ENCODE data around the gene NRSN2. TPM values are rescaled to one million over a fixed set of nuclear protein-coding genes. Genes with fewer than 3 reads are reported as not detected.

The NRSN2 gene
- total RNA-seq, 2 donors from 2014 or later: 25.1 to 56.9 TPM

DNA sequence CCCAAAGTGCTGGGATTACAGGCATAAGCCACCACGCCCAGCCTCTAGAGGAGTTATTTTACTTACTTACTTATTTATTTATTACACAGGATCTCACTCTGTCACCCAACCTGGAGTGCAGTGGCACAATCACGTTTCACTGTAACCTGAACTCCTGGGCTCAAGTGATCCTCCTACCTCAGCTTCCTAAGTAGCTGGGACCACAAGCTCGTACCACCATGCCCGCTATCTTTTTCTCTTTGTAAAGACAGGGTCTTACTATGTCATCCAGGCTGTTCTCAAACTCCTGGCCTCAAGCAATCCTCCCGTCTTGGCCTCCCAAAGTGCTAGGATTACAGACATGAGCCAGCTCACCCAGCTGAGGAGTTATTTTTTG is 32.0 kb downstream of the NRSN2 start:
- H3K36me3 ChIP-seq: no peaks in the 10 kb centered on the region

DNA sequence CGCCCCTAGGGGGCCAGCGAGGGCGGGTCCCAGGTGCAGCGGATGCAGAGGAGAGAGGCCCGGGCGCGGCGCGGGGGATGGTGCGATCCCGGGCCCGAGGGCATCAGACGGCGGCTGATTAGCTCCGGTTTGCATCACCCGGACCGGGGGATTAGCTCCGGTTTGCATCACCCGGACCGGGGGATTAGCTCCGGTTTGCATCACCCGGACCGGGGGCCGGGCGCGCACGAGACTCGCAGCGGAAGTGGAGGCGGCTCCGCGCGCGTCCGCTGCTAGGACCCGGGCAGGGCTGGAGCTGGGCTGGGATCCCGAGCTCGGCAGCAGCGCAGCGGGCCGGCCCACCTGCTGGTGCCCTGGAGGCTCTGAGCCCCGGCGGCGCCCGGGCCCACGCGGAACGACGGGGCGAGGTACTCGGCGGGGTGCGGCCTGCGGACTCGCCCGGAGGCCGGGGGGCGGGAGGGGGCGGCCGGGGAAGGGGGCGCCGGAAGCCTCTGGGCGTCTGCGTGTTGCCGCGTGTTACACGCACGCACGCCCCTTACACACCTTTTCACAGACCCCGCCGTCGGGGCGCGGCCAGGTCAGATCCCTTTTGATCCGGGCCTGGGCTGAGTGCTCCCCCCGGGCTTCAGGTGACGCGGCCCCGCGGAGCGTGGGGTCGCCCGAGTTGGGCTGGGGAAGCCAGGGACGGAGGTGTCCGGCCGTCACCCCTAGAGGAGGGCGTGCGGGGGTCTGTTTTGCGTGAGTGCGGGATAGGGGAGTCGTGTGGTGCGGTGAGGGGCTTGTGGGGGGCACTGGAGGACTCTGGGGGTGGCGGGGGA is 34.1 kb downstream of the NRSN2 start:
- DNase-seq (ENCODE audit: low spot score): no peak
- no peaks in the 10 kb centered on the region for H3K27me3 ChIP-seq (replicated peaks; ENCODE audit: insufficient read depth)
- H3K27ac ChIP-seq: no peak overlapping the region
- ATAC-seq (ENCODE audit: insufficient number of reproducible peaks, low FRiP score, low read depth): no peak
- H3K4me3 ChIP-seq: peak overlapping the region; percentile 84
- H3K36me3 ChIP-seq: no peaks in the 10 kb centered on the region
- no peak for TF ChIP-seq CTCF (IDR thresholded peaks at IDR 0.05)
- H3K4me1 ChIP-seq (ENCODE audit: control insufficient read depth in 1 of 2, low read depth in 2 of 2): peaks cover 5 to 6% of the 10 kb centered on the region in 2 donors
- no peaks in the 10 kb centered on the region for H3K9me3 ChIP-seq

More for the DNA sequence above, 32.0 kb downstream of the NRSN2 start:
- DNase-seq (ENCODE audit: low spot score) (no peak), ATAC-seq (ENCODE audit: insufficient number of reproducible peaks, low FRiP score, low read depth) (no peak)
- no peaks in the 10 kb centered on the region for H3K27me3 ChIP-seq (replicated peaks; ENCODE audit: insufficient read depth)
- TF ChIP-seq CTCF (IDR thresholded peaks at IDR 0.05): no peak
- no peak overlapping the region for H3K27ac ChIP-seq
- H3K9me3 ChIP-seq: no peaks in the 10 kb centered on the region
- no peak overlapping the region for H3K4me3 ChIP-seq
- peaks cover 5 to 6% of the 10 kb centered on the region in 2 donors for H3K4me1 ChIP-seq (ENCODE audit: control insufficient read depth in 1 of 2, low read depth in 2 of 2)

DNA sequence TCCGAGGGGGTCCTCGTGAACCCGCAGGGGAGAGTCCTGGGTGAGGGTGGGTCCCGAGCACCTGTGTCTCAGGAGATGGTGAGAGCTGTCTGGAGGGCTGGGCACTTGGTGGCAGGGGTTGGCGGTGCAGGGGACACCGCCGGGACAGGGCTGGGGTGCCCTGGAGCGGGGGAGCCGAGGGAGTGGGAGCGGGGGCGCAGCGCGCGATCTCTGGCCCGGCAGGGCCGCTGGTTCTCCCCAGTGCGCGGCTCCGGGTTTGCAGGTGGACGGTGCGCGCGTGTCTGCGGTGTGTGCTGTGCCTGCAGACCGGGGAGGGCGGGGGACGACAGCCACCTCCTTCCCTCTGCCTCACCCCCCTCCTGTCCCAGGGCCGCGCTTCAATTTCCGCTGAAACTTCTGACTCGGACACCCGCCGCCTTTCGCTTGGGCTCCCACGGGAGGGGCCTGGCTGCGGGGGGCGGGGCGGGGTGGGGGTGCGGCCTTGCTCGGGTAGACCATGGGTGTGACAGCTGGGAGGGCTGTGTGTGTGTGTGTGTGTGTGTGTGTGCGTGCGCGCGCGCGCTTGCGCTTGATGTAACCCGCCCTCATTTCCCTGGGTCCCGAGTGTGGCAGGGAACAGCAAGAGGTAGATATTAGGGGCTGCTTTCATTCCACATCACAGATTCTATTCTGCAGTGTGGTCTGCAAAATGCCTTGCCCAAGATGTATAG is 34.8 kb downstream of the NRSN2 start:
- no peak for TF ChIP-seq CTCF (IDR thresholded peaks at IDR 0.05)
- H3K27me3 ChIP-seq (replicated peaks; ENCODE audit: insufficient read depth): no peaks in the 10 kb centered on the region
- no peaks in the 10 kb centered on the region for H3K9me3 ChIP-seq
- ATAC-seq (ENCODE audit: insufficient number of reproducible peaks, low FRiP score, low read depth) (no peak), DNase-seq (ENCODE audit: low spot score) (peak; percentile 12)
- H3K4me1 ChIP-seq (ENCODE audit: control insufficient read depth in 1 of 2, low read depth in 2 of 2): peaks cover 5 to 6% of the 10 kb centered on the region in 2 donors
- H3K4me3 ChIP-seq: peak overlapping the region; percentile 84
- H3K36me3 ChIP-seq: no peaks in the 10 kb centered on the region
- no peak overlapping the region for H3K27ac ChIP-seq

GRCh38 chr20:382291-383115 is 35.6 kb downstream of the NRSN2 start:
- Histone ChIP-seq H3K4me1 (ENCODE audit: control insufficient read depth in 1 of 2, low read depth in 2 of 2) (peaks cover 5 to 6% of the 10 kb centered on the region in 2 donors), H3K36me3 (no peaks in the 10 kb centered on the region), H3K27me3 (replicated peaks; ENCODE audit: insufficient read depth) (no peaks in the 10 kb centered on the region), H3K4me3 (peak overlapping the region; percentile 84), H3K9me3 (no peaks in the 10 kb centered on the region), H3K27ac (no peak overlapping the region)
- ATAC-seq (ENCODE audit: insufficient number of reproducible peaks, low FRiP score, low read depth) (no peak), DNase-seq (ENCODE audit: low spot score) (no peak)
- no peak for TF ChIP-seq CTCF (IDR thresholded peaks at IDR 0.05)

DNA sequence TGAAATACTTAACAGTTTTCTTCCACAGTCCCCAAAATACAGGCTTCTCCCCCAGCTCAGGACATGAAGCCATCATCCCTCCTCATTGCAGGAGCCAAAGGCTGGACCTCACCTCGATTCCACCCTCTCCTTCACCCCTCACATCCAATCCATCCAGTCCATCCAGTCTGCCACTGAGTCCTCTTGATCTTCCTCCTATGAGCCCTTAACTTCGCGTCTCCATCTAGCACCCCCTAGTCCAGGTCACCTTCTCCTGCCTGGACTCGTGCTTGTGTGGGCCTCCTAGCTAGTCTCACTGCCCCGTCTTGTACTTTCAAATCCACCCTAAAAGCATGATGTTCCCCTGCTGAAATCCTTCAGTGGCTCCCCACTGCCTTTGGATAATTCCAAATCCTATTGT is 37.0 kb downstream of the NRSN2 start:
- no peak for ATAC-seq (ENCODE audit: insufficient number of reproducible peaks, low FRiP score, low read depth)

More for the DNA sequence above, 37.0 kb downstream of the NRSN2 start:
- no peak for DNase-seq (ENCODE audit: low spot score)
- Histone ChIP-seq H3K36me3 (no peaks in the 10 kb centered on the region), H3K4me1 (ENCODE audit: control insufficient read depth in 1 of 2, low read depth in 2 of 2) (peaks cover 5 to 6% of the 10 kb centered on the region in 2 donors), H3K27ac (no peak overlapping the region), H3K27me3 (replicated peaks; ENCODE audit: insufficient read depth) (no peaks in the 10 kb centered on the region), H3K4me3 (no peak overlapping the region), H3K9me3 (no peaks in the 10 kb centered on the region)
- no peak for TF ChIP-seq CTCF (IDR thresholded peaks at IDR 0.05)
